GM21737 (cell line): ENCODE measurements around the gene DMKN.
"Not testable (repeated sequence)": the region's sequence is repeated elsewhere in the genome, so short reads cannot be mapped to it uniquely, and the experiment has no call there.

Experiments
- ATAC-seq: cut with Tn5 transposase; IDR thresholded peaks from one replicate; pipeline ENCODE4 v1.9.1; 2021; ENCODE audit warnings: mild to moderate bottlenecking, moderate library complexity; ENCODE audit not compliant: unreplicated experiment

DMKN gene

GRCh38 chr19:35470128-35470527 is 43.3 kb downstream of the DMKN start:
- no peak for ATAC-seq

DNA sequence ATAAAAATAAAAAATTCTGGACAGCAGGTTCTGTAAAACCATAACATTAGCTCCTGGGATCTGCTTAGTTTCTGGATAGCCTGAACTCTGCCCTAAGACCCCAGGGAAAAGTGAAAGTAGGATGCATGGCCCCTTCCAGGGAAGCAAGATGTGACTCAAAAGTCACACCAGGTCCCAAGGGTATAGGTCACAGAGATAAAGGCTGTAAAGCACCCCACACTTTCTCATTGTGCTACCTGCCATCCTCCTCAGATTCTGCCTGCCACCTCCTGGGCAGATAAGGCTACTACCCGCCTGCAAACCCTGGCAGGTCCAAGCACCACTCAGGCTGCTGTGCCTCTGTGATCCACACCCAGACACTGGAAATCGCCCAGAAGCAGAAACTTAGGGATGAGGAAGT is 44.8 kb downstream of the DMKN start:
- peak; percentile 79 for ATAC-seq

GRCh38 chr19:35466259-35466658 is 47.2 kb downstream of the DMKN start:
- ATAC-seq: no peak

DNA sequence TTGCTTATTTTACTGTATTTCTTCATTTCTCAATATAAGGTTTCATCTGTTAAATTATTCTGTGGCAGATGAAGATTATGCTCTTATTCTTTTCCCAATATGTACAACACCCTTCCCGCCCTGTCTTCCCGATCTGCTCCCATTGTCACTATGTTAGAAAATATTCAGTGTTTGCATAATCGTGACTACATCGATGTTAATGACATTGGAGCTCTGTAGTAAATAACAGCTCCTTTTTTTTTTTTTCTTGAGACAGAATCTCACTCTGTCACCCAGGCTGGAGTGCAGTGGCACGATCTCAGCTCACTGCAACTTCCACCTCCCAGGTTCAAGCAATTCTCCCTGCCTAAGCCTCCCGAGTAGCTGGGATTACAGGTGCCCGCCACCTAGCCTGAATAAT is 50.5 kb downstream of the DMKN start:
- not testable (repeated sequence) for ATAC-seq

- ATAC-seq: peak; percentile 51
These were observed 50.9 kb downstream of the DMKN start for GRCh38 chr19:35462476-35462953.

GRCh38 chr19:35461788-35462187 is 51.7 kb downstream of the DMKN start:
- ATAC-seq: not testable (repeated sequence)

- no peak for ATAC-seq
These were observed 52.4 kb downstream of the DMKN start for GRCh38 chr19:35461060-35461459.

- ATAC-seq: no peak
These were observed 52.8 kb downstream of the DMKN start for GRCh38 chr19:35460608-35461007.

DNA sequence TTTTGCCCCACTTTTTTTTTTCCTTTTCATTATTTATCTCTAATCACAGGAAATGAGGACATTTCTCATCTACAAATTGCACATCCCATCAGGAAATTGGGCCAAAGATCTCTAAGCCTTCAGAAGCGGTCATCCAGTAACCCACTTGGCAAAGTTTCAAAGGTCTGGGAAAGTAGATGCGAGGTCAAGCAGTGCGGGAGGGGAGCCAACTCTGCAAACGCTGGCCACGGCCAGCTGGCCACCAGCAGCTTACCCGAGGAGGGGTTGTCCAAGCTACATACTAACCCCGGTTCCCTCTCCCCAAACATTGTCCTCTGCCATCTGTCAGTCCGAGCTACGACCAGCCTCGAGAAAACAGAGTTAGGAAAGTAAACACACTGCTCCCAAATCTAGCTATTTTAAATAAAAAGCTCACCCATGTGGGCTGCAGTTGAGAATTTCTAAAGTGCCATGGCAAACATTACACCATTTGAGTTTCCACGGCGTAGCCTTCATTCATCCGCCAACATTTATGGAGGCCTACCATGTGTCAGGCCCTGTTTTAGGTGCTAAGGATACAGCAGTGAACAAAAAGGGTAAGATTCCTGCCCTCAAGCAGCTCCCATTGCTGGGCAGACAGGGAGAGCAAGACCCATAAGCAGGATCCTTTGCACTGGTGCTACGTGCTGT is 53.9 kb downstream of the DMKN start:
- ATAC-seq: no peak

DNA sequence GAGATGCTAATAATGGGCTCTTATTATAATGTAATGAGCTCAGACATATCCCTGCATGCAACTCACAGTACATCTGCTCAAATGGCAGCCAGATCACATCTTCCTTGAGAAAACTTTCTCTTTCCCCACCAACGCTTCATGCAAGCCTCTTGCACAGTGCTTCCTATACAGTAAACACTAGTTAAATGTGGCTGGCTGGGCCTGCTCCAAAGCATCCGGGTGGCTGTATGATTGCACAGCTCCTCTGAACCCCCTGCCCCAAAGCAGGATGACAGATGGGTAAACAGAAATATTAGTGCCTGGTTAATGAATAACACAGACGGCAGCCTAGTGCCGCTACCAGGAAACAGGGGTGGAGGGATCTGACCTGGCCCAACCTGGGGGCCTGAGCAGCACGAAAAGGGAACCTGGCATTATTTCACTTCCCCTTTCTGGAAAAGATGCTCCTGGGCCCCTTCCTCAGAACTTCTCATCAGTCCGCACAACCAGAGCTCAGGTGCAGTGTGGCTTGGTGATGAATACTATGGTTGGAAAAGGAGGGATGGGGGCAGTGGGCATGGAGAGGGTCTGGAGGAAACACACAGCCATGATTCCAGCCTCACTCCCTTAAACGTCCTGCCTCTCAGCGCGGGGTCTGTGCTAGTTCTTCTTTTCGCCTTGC is 54.6 kb downstream of the DMKN start:
- ATAC-seq: peak; percentile 39

DNA sequence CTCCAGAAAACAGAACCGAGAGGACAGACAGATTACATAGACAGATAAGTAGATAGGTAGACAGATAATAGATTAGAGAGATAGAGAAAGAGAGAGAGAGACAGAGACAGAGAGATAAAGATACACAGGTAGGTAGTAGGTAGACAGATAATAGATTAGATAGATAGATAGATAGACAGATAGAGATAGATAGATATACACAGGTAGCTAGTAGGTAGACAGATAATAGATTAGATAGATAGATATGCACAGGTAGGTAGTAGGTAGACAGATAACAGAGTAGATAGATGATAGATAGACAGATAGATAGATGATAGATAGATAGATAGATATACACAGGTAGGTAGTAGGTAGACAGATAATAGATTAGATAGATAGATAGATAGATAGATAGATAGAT is 55.3 kb downstream of the DMKN start:
- ATAC-seq: no peak

- ATAC-seq: no peak
These were observed 56.3 kb downstream of the DMKN start for GRCh38 chr19:35457173-35457572.

GRCh38 chr19:35455616-35456201 is 57.7 kb downstream of the DMKN start:
- ATAC-seq: no peak

DNA sequence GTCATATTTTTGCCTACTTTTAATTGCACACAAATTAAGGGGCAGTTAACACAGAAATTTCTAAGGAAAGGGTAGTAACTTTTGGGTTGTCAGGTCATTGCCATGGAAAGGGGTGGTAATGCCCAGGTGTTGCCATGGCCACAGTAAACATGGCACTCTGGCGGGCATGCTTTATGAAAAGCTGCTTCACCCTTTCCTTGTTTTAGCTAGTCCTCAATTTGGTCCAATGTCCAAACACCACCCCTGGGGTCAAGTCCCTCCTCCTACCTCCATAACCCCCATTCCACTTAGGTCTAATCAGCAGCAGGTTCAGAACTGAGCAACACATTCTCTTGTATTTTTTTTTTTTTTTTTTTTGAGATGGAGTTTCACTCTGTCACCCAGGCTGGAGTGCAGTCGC is 58.8 kb downstream of the DMKN start:
- ATAC-seq: no peak

GRCh38 chr19:35451338-35452096 is 61.9 kb downstream of the DMKN start:
- no peak for ATAC-seq

GRCh38 chr19:35449359-35450043 is 63.9 kb downstream of the DMKN start:
- no peak for ATAC-seq

- ATAC-seq: no peak
These were observed 65.6 kb downstream of the DMKN start, which contains the start of gene FFAR2 for GRCh38 chr19:35447606-35448469. FFAR2 (plus strand) TSS chr19:35448257; CDS start chr19:35449715, 1,458 bp downstream.
